Fibroblast of peridontal ligament (primary cell): Measurements from ENCODE around the gene CPHXL.

ENCODE experiments used
- DNase-seq: peaks from one replicate; pipeline ENCODE4 v3.0.0-alpha.2; 2010; ENCODE audit errors: extremely low read depth

The CPHXL gene

DNA sequence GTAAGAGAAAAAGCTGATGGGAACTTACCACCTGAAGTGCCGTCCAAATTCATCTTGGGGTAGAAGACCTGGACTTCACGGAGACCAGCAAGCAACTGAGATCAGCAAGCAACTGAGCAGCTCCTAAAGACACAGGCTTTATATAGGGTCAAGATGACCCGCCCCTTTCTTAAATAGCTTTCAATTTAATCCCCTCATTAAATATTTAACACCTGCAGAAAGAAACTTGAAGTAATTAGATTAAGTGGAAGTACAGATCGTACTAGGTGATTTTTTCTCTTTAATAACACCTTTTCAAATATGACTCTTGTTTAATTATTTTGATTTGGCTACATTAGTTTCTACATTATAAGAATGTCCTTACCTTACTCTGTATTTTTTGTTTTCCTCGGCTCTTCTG, at the start of gene CPHXL:
Gene CPHXL (minus strand): TSS at position 101 of the 400 bp plus-strand sequence. CDS start 48 bp downstream, at position 53.
- no peak for DNase-seq

DNA sequence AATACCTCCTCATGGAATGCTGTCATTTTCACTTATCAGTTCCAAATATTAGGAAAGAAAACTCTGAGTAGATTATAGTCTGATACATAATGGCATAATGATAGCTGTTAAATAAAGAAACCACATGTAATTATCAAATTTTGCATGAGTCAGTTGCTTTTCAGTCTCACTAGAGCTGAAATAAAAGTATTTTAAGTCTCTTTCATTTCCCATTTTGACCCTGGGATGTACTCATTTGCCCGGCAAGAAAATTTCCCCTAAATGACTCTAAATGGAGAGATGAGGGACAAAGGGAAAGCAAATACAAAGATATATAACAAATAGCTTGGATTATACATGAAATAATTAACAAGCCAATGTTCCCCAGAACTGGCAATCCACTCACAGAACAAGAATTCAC, 47.9 kb upstream of the CPHXL start:
- no peak for DNase-seq

DNA sequence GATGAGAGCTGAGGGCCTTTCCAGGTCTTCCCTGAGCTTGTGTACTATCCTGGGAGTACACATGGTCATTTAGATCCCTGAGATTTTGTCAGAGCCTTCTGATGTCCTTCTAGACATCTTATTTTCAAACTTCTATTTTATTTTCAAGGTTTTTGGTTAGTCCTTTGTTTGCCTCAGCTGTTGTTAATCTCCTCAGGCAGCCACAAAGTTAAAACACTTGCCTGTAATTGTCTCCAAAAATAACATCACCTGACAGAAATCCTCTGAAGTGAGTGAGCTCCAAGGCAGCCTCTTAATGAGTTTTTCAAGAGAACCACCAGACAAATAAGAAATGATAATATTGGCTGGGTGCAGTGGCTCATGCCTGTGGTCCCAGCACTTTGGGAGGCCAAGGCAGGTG, 43.8 kb upstream of the CPHXL start:
- no peak for DNase-seq

DNA sequence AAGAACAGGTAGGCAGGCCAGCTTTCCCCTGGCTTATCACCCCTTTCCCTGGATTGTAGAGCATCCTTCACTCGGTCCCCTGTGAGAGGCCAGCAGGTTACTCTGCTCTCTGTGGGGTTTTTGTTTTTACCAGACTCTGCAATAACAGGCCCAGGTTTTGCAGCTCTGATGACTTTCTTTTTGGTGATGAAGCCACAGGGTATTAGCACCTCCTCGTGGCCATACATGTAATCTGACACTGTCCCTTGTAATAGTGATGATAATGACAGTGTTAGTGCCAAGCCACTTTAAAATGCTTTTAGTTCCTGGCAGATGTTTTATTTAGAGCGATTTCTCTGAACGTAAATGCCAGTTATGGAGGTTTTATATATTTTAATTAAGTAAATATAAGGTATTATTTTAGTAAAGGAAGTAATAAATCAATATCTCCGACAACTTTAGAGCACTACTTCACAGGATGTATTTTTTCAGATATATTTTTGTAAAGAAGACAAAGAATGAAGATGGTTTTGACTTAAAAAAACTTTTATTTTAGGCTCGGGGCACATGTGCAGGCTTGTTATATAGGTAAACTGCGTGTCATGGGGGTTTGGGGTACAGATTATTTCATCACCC, 38.0 kb upstream of the CPHXL start:
- DNase-seq: peak; percentile 84

DNA sequence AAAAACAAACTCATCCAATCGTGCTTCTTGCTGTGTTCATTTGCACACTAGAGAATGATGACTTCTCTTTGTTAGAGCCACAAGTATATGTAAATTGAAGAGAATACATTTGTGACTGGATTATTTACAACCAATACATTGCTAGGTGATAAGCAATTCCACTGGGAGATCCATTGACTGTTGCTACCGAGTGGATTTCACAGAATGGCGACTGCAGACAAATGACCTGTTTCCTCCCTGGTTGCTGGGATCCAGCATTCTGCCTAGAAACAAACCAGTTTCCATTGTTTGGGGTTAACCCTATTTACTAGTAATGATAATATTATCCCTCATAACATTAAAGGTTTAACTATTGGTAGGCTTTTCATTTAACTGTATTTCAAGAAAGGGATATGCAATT, 36.9 kb upstream of the CPHXL start:
- no peak for DNase-seq

DNA sequence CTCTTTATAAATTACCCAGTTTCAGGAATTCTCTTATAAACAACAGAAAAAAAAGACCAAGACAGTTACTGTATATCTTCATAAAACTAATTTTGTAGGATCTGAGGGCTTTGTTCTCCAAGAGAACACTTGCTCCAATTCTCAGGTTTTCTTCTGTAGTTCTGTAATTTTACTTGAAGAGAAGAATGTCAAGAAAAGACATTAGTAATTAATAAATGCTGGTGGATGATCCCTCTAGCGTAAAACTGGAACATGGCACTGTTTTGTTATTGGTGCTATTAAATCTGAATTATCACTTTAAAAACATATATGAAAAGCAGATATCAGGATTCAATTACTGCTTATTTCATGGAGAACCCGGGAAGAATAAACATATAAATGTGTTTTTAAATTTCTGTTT, 36.5 kb upstream of the CPHXL start:
- no peak for DNase-seq

DNA sequence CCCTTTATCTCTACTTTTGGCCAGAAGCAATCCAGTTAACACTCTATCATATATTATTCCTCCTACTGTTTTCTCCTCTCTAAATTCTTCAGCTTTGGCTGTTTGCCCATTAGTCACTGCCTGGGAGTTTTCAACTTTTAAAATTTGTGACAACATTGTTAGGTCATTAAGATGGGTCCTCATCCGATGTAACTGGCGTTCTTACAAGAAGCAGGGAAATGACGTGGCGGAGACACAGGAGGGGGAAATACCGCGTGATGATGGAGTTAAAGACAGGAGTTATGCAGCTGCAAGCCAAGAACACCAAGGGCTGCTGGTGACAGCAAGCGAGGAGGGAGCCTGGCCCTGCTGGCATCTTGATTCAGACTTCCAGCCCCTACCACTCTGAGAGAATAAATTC, 34.8 kb upstream of the CPHXL start:
- DNase-seq: peak; percentile 3

DNA sequence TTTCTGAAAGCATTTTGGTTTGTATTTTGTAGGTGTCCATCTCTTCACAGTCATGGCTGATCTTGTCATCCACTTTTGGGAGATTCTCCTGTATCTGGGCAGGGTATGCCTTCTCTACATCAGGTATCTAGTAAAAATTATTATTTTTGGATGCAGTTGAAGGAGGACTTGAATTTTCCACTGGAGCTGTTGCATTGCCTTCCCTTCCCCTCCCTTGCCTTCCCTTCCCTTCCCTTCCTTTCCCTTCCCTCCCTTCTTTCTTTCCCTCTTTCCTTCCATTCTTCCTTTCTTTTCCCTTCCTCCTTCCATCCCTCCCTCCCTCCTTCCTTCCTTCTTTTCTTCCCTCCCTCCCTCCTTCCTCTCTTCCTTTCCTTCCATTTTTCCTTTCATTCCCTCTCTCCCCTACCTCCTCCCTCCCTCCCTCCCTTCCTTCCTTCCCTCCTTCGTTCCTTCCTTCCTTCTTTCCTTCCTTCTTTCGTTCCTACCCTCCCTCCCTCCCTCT, 33.8 kb upstream of the CPHXL start:
- DNase-seq: no peak

DNA sequence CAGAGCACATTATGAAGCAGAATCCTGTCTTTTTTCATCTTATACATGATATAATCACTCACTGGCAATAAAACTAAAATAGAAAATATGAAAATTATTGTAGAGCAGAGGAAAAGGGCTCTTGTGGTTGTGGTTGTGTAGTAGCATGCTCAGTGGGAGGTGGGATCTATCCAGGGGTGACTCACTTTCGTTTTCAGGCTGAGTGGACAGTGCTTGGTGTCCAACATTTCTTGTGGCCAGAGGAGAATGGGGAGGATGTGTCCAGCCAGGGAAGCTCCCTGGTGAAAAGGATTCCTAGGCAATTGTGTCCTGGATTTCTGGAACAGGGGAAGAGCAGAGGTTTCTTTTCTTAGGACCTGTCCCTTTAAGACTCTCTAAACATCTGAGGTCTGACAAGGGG, 31.9 kb upstream of the CPHXL start:
- DNase-seq: peak; percentile 67

DNA sequence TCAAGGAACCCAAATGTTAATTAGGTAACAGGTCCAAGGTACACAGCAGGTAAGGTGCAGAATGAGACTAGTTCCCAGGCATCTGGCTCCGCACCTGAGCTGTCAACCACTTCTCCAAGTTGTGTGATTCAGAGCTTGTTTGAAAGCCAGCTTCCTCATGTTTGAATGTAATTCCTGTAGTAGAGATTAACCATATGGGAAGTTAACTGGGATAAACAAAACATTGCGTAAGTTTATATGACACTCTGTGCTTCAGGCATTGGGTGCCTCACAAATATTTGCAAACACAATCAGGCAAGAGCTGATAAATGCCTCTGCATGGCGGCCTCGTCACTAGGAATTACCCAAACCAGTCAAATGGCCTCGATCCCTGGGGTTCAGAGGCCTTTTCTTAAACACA, 27.9 kb upstream of the CPHXL start:
- DNase-seq: peak; percentile 34

DNA sequence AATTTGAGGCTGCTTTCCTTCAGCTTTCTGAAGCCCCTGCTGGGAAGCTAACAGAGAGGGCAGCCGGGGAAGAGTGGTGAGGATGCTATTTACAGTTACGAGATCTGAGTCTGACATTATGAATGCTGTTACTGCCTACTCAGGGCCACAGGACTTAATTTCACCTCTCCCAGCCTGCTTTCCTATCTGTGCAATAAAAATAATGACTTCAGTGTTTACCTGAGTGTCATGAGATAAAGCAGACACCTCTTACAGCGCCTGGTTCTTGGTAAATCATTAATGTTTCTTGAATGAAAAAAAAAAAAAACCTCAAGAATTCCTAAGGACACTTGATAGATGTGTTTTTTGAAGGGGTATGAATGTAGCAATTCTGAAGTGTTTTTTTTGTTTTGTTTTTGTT, 24.2 kb upstream of the CPHXL start:
- no peak for DNase-seq

DNA sequence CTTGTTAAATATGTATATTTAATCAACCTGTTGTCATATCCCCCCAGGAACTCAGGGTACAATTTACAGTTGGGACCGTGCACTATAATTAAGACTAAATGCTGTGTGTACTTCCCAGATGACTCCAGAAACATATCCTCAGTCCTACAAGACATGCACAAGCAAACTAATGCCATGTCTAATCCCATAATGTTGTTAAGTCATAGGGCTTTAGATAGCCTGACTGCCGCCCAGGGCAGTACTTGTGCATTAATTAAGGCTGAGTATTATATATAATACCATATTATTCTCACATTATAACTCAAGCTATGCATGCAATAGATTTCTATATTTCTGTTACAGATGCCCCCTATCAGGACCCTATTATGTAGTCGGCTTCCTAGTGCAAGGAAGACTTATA, 20.1 kb upstream of the CPHXL start:
- DNase-seq: no peak

DNA sequence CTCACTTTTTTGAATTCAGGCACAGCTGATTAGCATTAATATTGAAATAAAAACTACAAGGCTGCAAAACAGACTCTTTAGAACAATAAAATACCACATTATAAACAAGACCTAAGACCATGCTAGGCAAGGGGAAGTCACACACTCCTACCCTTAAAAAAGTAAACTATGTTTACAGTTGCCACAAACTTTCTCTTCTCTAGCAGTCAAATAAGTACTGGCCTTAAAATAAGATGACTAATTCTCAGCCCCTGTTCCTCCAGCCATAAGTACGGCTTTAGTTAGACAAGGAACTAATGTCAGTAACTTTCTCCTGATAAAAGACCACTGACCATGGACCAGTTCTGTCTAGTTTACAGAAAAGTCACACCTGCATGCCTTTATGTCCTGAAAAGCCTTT, 19.5 kb upstream of the CPHXL start:
- DNase-seq: no peak

DNA sequence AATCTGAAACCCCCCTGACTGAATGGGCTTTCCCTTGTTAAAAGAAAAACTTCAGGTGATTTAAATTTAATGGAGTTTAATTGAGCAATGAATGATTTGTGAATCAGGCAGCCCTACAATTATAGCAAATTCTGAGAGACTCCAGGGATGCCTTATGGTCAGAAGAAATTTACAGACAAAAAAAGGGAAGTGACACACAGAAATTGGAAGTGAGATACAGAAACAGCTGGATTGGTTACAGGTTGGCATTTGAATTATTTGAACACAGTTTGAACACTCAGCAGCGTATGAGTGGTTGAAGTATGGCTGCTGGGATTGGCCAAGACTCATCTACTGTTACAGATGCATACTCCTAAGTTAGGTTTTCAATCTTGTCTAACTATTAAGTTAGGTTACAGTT, 19.0 kb upstream of the CPHXL start:
- no peak for DNase-seq

DNA sequence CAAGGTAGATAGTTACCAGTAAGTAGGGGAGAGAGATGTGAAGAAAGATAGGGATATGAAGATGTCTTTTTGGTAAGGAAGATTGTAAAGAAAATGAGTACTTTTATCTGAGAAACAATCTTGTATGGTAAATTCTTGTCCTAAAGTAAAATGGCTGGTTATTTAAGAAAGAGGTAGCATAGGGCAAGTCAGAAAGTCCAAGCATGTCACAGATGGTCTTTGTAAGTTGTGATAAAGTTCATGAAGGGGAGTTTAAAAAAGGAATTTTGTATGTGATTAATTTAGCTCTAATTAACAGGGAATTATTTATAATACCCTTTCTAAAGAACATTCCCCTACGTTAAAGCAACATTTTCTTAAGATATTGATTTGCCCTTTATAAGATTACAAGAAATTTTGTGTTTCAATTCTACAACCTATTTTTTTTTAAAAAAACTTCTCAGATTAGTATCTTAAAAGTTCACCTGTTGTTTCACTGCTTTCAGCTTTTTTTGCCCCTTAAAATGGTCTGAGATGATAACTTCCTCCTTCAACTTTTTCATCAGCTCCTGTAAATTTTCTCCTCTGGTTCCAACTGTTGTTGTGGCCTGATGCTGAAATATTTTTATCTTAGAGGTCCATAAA, 16.2 kb upstream of the CPHXL start:
- no peak for DNase-seq

DNA sequence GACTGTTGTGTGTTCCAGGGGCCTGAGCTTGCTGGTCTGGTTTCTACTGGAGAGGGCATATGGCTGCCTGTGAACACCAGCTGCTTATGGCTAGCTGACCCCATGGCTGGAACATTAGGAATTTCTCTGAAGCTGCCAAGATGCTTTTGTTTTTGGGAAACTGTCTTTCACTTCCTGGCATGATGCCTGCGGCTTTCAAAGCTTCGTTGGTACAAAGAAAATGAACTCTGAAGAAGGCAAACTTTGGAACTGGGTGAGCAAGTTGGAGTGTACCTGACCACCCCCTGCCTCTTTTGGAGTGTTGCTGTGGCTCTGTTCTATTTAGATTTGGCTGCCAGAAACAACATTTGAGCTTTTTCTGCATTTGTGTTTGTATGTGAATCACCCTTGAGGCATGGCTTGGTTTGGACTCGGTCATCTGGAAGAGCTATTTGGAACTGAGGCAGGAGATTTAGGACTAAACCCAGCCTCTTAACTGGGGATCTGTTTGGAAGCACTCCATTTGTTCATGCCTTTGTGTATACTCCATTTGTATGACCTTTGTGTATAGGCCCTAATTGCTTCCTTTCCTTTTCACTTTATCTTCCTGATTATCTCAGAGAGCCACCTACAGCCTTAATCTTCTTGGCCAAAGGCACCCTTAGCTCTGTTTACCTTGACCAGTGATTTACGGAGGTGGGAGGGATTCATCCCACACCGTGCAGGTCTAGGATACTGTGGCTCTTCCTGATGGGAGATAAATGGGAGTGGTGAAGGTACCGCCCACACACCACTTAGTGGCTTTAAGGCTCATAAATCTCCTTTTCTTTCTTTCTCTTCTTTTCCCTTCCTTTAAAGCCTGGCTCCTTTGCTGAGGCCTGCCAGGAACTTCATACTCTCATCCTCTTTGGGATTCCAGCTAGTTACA, 7.3 kb upstream of the CPHXL start:
- DNase-seq: peak; percentile 98

DNA sequence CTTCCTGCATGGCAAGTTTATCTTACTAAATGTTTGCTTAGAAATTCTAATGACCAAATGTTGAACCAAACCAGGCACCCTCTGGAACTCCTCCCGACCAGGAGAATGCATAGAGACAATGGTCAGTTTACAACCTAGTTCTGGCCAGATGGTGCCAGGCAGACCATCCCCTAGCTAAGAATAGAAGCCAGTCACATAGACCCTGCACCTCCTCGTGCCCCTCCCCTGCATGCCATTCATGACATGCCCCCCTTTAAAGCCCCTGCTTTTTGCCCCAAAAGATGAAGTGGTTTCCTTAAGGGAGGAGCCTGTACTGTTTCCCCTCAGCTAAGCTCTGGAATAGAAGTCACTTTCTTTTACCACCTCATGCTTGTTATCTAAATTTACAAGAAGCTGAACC, 6.6 kb upstream of the CPHXL start:
- no peak for DNase-seq

DNA sequence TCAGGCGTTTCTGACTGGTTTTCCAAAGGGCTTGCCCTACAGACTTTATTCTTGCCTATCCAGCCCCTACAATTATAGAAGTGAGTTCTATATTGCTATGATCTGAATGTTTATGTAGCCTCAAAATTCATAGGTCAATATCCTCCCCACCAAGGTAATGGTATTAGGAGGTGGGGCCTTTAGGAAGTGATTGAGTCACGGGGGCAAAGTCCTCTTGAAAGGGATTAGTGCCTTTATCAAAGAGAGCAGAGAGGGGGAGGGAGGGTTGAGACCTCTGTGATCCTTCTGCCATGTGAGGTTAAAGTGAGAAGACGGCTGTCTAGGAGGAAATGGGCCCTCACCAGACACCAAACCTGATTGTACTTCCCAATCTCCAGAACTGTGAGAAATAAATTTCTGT, 931 bp upstream of the CPHXL start:
- DNase-seq: no peak

DNA sequence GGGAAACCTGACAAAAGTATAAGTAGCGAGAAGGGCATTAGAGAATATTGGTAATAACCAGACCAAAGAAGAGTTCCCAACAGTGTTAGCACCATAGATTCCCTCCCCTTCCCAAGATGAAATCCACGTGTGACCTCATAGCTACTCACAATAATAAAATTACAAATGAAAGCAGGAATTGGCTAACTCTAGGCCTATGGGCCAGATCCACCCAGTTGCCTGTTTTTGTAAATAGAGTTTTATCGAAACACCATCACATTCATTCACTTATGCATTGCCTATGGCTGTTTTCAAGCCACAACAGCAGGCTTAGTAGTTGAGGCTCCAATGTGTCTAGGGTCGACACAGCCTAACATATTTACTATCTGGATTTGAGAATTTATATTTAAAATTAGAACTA, 7.8 kb downstream of the CPHXL start:
- no peak for DNase-seq

DNA sequence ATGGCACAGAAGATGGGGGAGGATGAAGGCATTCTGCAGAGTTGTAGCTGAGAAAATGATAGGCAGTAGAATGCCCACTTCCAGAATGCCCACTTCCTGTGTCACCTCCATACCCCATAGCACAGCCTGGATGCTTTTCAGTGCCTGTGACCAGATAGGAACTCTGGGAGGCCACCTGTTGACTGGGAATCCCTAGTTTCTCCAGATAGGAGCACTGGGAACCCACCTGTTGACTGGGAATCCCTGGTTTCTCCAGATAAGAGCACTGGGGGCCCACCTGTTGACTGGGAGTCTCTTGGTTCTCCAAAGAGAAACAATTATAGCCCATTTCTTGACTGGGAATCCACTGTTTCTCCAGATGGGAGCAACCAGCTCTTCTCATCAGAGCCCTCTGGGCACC, 11.6 kb downstream of the CPHXL start:
- DNase-seq: no peak

DNA sequence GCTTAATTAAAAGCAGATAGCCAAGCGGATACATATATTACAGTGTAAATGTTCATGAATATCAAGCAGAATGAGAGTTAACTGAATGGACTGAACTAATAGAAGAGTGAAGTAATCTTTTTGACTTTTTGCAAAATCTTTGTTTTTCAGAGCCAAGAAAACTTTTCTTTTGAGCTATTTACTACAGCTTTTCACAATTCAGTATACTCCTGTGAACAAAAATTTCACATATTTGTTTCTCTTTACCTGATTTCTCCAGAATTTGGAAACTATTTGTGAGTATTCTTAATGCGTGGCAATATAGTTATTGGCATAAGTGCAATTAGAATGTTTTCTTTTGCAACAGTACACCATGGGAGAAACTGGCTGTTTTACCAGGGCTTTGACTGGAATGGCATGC, 15.9 kb downstream of the CPHXL start:
- no peak for DNase-seq

DNA sequence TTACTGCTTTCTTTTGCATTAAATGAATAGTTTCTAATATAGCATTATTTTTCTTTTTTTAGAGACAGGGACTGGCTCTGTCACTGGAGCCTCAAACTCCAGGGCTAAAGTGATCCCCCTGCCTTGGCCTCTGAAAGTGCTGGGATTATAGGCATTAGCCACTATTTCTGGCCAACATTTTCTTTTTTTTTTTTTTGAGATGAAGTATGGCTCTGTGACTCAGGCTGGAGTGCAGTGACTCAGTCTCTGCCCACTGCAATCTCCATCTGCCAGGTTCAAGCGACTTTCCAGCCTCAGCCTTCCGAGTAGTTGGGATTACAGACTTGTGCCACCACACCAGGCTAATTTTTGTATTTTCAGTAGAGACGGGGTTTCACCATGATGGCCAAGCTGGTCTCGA, 23.0 kb downstream of the CPHXL start:
- DNase-seq: peak; percentile 22

DNA sequence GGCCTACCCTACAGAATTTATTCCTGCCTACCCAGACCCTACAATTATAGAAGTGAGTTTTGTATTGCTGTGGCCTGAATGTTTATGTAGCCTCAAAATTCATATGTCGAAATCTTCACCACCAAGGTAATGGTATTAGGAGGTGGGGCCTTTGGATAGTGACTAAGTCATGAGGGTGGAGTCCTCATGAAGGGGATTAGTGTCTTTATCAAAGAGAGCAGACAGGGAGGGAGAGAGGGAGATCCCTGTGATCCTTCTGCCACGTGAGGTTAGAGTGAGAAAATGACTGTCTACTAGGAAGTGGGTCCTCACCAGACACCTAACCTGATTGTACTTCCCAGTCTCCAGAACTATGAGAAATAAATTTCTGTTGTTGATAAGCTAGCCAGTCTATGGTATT, 24.0 kb downstream of the CPHXL start:
- DNase-seq: no peak
